Activated naive CD4-positive, alpha-beta T cell treated with anti-CD3 and anti-CD28 coated beads, Interleukin-2, amount 10 ng/mL, durations not matched to agents 7 days and 5 days (primary cell): ENCODE results near the gene COL2A1.
"Not testable (repeated sequence)": the region's sequence is repeated elsewhere in the genome, so short reads cannot be mapped to it uniquely, and the experiment has no call there.

Experiments used
- CTCF ChIA-PET: fragments of 350-600 bp; sonication (Branson Sonifier 250); formaldehyde crosslinking; loops from one replicate; lab custom pipeline; 2021; ENCODE audit warnings: antibody characterized with exemption; lab: Charles Lee
- DNase-seq: peaks from one replicate; pipeline ENCODE4 v3.0.0-alpha.2; 2020
- H3K27ac Mint-ChIP-seq: one replicate; pipeline ENCODE4 v1.8.0; 2021; ENCODE audit warnings: mild to moderate bottlenecking, moderate library complexity, mixed read lengths
- H3K27me3 Mint-ChIP-seq: one replicate; pipeline ENCODE4 v1.8.0; 2021; ENCODE audit warnings: mild to moderate bottlenecking, mixed read lengths
- H3K36me3 Mint-ChIP-seq: one replicate; pipeline ENCODE4 v1.8.0; 2021; ENCODE audit warnings: mixed read lengths
- H3K4me1 Mint-ChIP-seq: one replicate; pipeline ENCODE4 v1.8.0; 2021; ENCODE audit warnings: mixed read lengths
- H3K4me3 Mint-ChIP-seq: one replicate; pipeline ENCODE4 v1.8.0; 2021; ENCODE audit warnings: mild to moderate bottlenecking, moderate library complexity, mixed read lengths
- H3K9me3 Mint-ChIP-seq: one replicate; pipeline ENCODE4 v1.8.0; 2021; ENCODE audit warnings: mixed read lengths

Gene COL2A1

GRCh38 chr12:47975816-47976215, 28.5 kb downstream of the COL2A1 start:
- H3K9me3 Mint-ChIP-seq, result no peaks in the 10 kb centered on the region
- no peak overlapping the region for H3K27ac Mint-ChIP-seq
- DNase-seq, result no peak
- H3K27me3 Mint-ChIP-seq, result peaks cover 54% of the 10 kb centered on the region
- H3K4me1 Mint-ChIP-seq, result no peaks in the 10 kb centered on the region
- no peaks in the 10 kb centered on the region for H3K36me3 Mint-ChIP-seq
- no peak overlapping the region for H3K4me3 Mint-ChIP-seq
- CTCF ChIA-PET, result interaction anchor here (1.2 to 2.0 kb wide), 2 partner anchors 13 to 16 kb away, joined by 3 to 5 read pairs; partner anchors contain the start of gene TMEM106C

DNA sequence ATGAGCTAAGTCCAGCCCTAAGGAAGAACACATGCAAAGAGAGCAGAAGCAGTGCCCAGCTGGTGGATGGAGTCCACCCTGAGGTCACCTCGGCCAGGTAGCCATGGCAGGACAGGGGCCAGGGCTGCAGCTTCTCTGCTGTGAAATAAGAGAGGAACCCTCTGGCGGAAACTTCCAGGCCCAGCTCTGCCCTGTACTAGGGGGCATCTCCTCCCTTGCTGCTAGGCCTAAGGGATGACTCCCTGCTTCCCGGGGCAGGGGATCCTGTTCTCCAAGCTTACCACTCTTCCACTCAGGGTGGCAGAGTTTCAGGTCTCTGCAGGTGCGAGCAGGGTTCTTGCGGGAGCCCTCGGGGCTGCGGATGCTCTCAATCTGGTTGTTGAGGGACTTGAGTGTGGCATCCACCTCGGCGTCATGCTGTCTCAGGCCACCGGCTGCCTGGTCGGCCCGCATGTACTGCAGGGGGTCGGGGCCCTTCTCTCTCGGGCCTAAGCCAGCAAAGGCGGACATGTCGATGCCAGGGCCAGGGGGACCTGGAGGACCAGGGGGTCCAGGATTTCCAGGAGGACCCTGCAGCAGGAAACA, 29.1 kb downstream of the COL2A1 start:
- Mint-ChIP-seq H3K27ac (no peak overlapping the region), H3K27me3 (peaks cover 47% of the 10 kb centered on the region), H3K4me3 (no peak overlapping the region), H3K4me1 (no peaks in the 10 kb centered on the region), H3K36me3 (no peaks in the 10 kb centered on the region), H3K9me3 (no peaks in the 10 kb centered on the region)
- DNase-seq, result no peak
- CTCF ChIA-PET, result interaction anchor here (1.2 to 1.6 kb wide), 2 partner anchors 12 to 17 kb away, joined by 3 to 4 read pairs; partner anchors contain the start of gene TMEM106C

DNA sequence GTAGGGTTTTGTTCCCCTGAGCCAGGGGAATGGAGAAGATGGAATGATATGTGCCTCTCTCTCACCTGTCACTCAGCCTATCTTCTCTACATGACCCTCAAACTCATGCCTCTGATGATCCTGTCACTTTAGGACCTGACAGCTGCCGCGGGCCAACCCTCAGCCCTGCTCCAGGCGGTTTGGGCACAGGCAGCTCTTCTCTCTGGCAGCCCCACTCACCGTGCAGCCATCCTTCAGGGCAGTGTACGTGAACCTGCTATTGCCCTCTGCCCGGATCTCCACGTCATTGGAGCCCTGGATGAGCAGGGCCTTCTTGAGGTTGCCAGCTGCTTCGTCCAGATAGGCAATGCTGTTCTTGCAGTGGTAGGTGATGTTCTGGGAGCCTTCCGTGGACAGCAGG, 30.4 kb downstream of the COL2A1 start:
- Mint-ChIP-seq H3K4me3 (no peak overlapping the region), H3K27me3 (peaks cover 37% of the 10 kb centered on the region), H3K4me1 (no peaks in the 10 kb centered on the region), H3K36me3 (peaks cover 3% of the 10 kb centered on the region), H3K9me3 (no peaks in the 10 kb centered on the region), H3K27ac (no peak overlapping the region)
- no peak for DNase-seq
- CTCF ChIA-PET, result interaction anchor here (1.0 to 1.6 kb wide), 2 partner anchors 11 to 90 kb away, joined by 3 to 4 read pairs; partner anchors contain the start of gene TMEM106C

DNA sequence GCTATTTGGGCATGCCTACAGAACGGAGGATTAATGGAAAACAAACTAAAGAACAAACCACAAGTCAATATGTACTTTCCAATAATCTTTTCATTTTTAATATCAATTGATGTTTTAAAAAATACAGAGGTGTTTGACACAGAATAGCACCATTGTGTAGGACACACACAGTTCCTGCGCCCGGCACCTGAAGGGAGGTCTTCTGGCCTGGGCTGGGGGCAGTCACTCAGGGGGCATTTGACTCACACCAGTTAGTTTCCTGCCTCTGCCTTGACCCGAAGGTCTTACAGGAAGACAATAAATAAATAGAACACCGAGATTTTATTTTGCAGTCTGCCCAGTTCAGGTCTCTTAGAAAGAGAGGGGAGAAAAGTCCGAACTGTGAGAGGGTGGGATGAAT, 31.4 kb downstream of the COL2A1 start:
- no peak overlapping the region for H3K27ac Mint-ChIP-seq
- H3K27me3 Mint-ChIP-seq, result peaks cover 27% of the 10 kb centered on the region
- CTCF ChIA-PET, result no interaction called here
- no peak overlapping the region for H3K4me3 Mint-ChIP-seq
- no peaks in the 10 kb centered on the region for H3K9me3 Mint-ChIP-seq
- DNase-seq, result no peak
- H3K4me1 Mint-ChIP-seq, result no peaks in the 10 kb centered on the region
- H3K36me3 Mint-ChIP-seq, result peaks cover 10% of the 10 kb centered on the region

DNA sequence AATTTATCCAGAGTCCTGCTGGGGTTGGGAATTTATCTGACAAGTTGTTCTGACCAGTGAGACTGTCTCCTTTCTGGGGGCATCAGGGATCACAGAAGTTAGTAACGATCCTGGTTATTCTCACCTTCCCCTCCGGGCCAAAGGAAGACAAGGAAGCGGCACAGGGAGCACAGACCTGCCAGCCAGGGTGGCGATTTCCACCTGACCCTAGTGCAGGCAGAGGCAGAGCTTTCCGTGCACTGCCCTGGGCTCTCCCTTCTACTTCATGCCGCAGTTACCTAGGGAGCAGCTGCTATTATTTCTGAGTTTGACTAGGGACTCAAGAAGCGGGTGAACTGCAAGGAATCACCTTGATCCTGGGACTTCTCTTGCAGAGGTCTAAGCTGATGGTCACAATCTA, 33.4 kb downstream of the COL2A1 start:
- peaks cover 12% of the 10 kb centered on the region for H3K27me3 Mint-ChIP-seq
- no peak for DNase-seq
- CTCF ChIA-PET, result no interaction called here
- no peak overlapping the region for H3K4me3 Mint-ChIP-seq
- H3K27ac Mint-ChIP-seq, result no peak overlapping the region
- H3K36me3 Mint-ChIP-seq, result peaks cover 28% of the 10 kb centered on the region
- H3K9me3 Mint-ChIP-seq, result no peaks in the 10 kb centered on the region
- peaks cover 10% of the 10 kb centered on the region for H3K4me1 Mint-ChIP-seq

GRCh38 chr12:47969845-47970244, 34.4 kb downstream of the COL2A1 start:
- Mint-ChIP-seq H3K27me3 (peaks cover 4% of the 10 kb centered on the region), H3K27ac (no peak overlapping the region), H3K36me3 (peaks cover 37% of the 10 kb centered on the region), H3K4me3 (no peak overlapping the region), H3K9me3 (no peaks in the 10 kb centered on the region), H3K4me1 (peaks cover 20% of the 10 kb centered on the region)
- no peak for DNase-seq
- CTCF ChIA-PET, result no interaction called here

GRCh38 chr12:47967461-47968321, 36.6 kb downstream of the COL2A1 start:
- Mint-ChIP-seq H3K36me3 (peaks cover 48% of the 10 kb centered on the region), H3K9me3 (no peaks in the 10 kb centered on the region), H3K27me3 (peaks cover 8% of the 10 kb centered on the region), H3K4me3 (no peak overlapping the region), H3K4me1 (peaks cover 40% of the 10 kb centered on the region), H3K27ac (no peak overlapping the region)
- CTCF ChIA-PET, result interaction anchor here (0.6 kb wide), 1 partner anchor 190 kb away, joined by 3 read pairs; no protein-coding TSS in a partner anchor
- no peak for DNase-seq

DNA sequence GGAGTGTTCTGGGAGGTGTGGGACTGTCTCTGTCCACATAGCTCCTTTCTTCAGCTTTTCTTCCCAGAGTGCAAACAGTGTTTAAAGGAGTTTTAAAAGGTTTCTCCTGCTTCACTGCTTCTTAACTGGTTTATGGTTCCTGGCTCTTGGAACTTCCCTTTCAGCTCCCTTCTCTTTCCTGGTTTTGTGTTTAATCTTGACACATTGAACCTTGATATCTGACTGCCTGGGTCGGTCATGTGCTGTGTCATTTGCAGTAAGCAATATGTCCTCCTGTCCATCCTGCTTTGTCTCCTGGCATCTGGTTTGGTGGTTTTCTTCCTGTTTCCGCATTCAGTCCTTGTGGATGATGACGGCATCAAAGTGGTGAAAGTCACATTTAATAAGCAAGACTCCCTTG, 38.7 kb downstream of the COL2A1 start:
- CTCF ChIA-PET, result no interaction called here

DNA sequence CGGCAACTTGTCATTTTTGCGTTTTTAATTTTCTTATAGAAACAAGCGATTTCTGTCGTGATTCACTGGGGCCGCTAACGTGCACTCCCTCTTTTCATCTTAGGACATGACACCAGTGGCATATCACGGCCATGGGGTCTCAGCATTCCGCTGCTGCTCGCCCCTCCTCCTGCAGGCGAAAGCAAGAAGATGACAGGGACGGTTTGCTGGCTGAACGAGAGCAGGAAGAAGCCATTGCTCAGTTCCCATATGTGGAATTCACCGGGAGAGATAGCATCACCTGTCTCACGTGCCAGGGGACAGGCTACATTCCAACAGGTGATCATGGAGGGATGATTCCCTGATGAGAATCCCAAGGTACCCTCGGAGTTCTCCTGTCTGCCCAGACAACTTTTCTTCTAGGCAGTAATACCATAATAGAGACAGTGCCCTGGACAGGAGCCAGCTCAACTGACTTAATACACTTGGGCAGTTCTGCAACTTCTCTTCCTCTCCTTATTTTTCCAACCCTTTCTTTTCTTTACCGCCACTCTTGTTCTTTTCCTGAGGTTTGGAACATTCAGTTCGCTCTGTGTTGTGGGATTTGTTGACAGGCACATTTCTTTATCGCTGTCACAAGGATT, 40.1 kb downstream of the COL2A1 start:
- Mint-ChIP-seq H3K36me3 (peaks cover 48% of the 10 kb centered on the region), H3K27me3 (peaks cover 42% of the 10 kb centered on the region)
- DNase-seq, result peak; percentile 31

More for the DNA sequence above, 38.7 kb downstream of the COL2A1 start:
- H3K4me3 Mint-ChIP-seq, result peak overlapping the region; percentile 98
- DNase-seq, result no peak
- peaks cover 48% of the 10 kb centered on the region for H3K36me3 Mint-ChIP-seq
- no peaks in the 10 kb centered on the region for H3K9me3 Mint-ChIP-seq
- peaks cover 40% of the 10 kb centered on the region for H3K4me1 Mint-ChIP-seq
- no peak overlapping the region for H3K27ac Mint-ChIP-seq
- H3K27me3 Mint-ChIP-seq, result peaks cover 29% of the 10 kb centered on the region

DNA sequence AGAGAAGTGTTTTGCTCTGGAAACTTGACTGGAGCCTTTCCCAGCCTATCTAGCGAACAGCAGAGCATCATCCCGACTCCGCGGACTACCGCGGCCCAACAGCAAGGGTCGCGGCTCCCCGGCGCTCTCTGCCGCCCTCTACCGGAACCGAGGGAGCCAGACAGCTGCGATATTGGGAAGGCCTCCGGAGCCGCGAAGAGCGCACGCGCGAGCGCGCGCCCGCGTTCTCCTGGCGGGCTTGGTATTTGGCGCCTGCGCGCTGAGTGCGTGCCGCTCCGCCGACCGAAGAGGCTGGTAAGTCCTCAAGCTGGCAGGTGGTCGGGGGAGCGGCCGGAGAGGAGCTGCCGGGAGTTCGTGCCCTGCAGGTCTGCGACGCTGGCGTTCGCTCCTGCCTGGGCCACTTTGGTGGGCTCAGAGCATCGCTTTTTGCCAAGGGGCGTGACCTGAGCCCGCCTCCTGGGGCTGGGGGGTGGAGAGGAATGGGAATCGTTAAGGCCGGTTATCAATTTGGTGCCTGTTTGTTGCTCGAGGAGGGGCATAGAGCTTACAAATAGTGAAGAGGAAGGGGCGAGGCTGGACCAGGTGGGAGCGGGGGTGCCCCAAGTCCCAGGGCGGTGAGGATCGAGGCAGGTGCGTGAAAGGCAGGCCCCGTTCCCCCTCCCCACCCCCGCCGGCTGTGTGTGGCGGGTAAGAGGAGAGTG, 40.8 kb downstream of the COL2A1 start, which contains the start of gene TMEM106C:
TSS of gene TMEM106C (plus strand) at position 257 of the 701 bp plus-strand sequence. CDS start 641 bp downstream, outside the sequence.
- Mint-ChIP-seq H3K9me3 (peaks cover 7% of the 10 kb centered on the region), H3K4me3 (peak within 1 kb of the TSS; percentile 98), H3K36me3 (peaks cover 44% of the 10 kb centered on the region), H3K4me1 (peaks cover 40% of the 10 kb centered on the region), H3K27ac (peak within 1 kb of the TSS; percentile 87), H3K27me3 (peaks cover 46% of the 10 kb centered on the region)
- CTCF ChIA-PET, result interaction anchor here (0.8 to 3.4 kb wide), 20 partner anchors 10 to 655 kb away, joined by 3 to 22 read pairs (median 4); partner anchors contain the start of gene ENDOU
- peak; percentile 93 for DNase-seq

More for the DNA sequence above, 40.1 kb downstream of the COL2A1 start:
- Mint-ChIP-seq H3K9me3 (peaks cover 6% of the 10 kb centered on the region), H3K4me1 (peaks cover 40% of the 10 kb centered on the region), H3K27ac (no peak overlapping the region), H3K4me3 (peak overlapping the region; percentile 98)
- CTCF ChIA-PET, result interaction anchor here (0.7 to 3.4 kb wide), 11 partner anchors 11 to 654 kb away, joined by 3 to 22 read pairs (median 3); partner anchors contain the start of gene ENDOU

- peaks cover 57% of the 10 kb centered on the region for H3K27me3 Mint-ChIP-seq
- DNase-seq, result no peak
- peaks cover 34% of the 10 kb centered on the region for H3K36me3 Mint-ChIP-seq
- no peak overlapping the region for H3K27ac Mint-ChIP-seq
- peaks cover 9% of the 10 kb centered on the region for H3K9me3 Mint-ChIP-seq
- peaks cover 39% of the 10 kb centered on the region for H3K4me1 Mint-ChIP-seq
- H3K4me3 Mint-ChIP-seq, result no peak overlapping the region
- CTCF ChIA-PET, result interaction anchor here (1.3 to 3.4 kb wide), 7 partner anchors 11 to 244 kb away, joined by 3 to 22 read pairs (median 5); partner anchors contain the start of gene VDR
Observed at GRCh38 chr12:47962198-47962597, 42.1 kb downstream of the COL2A1 start.

DNA sequence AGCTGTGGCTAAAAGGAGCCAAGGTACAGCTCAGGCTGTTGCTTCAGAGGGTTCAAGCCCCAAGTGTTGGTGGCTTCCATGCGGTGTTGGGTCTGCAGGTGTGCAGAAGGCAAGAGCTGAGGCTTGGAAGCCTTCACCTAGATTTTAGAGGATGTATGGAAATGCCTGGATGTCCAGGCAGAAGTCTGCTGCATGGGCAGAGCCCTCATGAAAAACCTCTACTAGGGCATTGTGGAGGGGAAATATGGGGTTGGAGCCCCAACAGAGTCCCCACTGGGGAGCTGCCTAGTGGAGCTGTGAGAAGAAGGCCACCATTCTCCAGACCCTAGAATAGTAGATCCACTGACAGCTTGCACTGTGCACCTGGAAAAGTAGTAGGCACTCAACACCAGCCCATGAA, 46.6 kb downstream of the COL2A1 start:
- not testable (repeated sequence) for H3K4me3 Mint-ChIP-seq, DNase-seq, H3K27ac Mint-ChIP-seq, H3K4me1 Mint-ChIP-seq, H3K36me3 Mint-ChIP-seq
- CTCF ChIA-PET, result interaction anchor here (0.6 to 1.9 kb wide), 2 partner anchors 8 to 173 kb away, joined by 3 to 6 read pairs; no protein-coding TSS in a partner anchor
- Mint-ChIP-seq H3K27me3 (peaks cover 85% of the 10 kb centered on the region), H3K9me3 (peaks cover 11% of the 10 kb centered on the region)

GRCh38 chr12:47955059-47955458, 49.2 kb downstream of the COL2A1 start:
- CTCF ChIA-PET, result no interaction called here
- H3K36me3 Mint-ChIP-seq, result no peaks in the 10 kb centered on the region

More at GRCh38 chr12:47955059-47955458, 49.2 kb downstream of the COL2A1 start:
- Mint-ChIP-seq H3K9me3 (peaks cover 11% of the 10 kb centered on the region), H3K27me3 (peaks cover 78% of the 10 kb centered on the region), H3K4me3 (no peak overlapping the region), H3K27ac (no peak overlapping the region), H3K4me1 (peaks cover 6% of the 10 kb centered on the region)
- DNase-seq, result no peak
